NCI-H510A (cell line): Measurements from ENCODE around the gene NRXN2.
A peak's percentile ranks its signal among the peaks of the same experiment; 100 is the strongest.

Source experiments
- DNase-seq: peaks from one replicate; lab custom pipeline; 2025; lab: John Stamatoyannopoulos, UW

The NRXN2 gene

GRCh38 chr11:64698427-64698826, 24.6 kb downstream of the NRXN2 start:
- no peak for DNase-seq

DNA sequence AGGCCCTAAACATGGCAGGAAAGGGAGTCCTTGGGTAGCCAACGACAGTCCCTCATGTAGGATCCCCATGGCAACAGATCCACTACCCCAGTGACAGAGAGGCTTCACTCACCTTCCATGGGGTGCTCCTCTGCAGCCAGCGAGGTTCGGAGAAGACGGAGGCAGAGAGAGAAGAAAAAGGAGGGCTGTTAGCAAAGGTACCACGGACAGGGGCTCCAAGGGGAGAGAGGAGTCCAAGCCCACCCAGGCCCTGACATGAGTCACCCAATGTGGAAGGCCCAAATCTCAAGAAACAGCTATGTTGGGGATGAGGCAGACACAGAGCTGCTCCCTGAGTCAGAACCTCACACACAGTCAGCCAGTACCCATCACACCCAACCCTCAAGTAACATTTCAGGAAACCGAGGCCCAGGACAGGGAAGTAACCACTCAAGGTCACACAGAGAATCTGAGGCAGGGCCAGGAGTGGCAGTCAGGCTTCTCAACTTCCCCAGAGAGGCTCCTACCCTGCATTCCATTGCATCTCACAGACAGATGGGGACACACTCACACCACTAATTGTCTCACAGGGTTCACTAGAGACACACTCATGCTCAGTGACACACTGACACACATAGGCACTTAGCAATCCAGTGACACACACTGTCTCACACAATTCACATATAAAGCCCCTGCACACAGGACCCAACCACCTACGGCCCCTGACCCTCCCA, 25.2 kb downstream of the NRXN2 start:
- DNase-seq, result no peak

- no peak for DNase-seq
Measured at GRCh38 chr11:64696045-64696444, 27.0 kb downstream of the NRXN2 start.

- no peak for DNase-seq
Measured at GRCh38 chr11:64695548-64695947, 27.4 kb downstream of the NRXN2 start.

GRCh38 chr11:64694821-64695365, 28.1 kb downstream of the NRXN2 start:
- peak; percentile 14 for DNase-seq

- DNase-seq, result no peak
Measured at GRCh38 chr11:64694026-64694755, 28.8 kb downstream of the NRXN2 start.

- no peak for DNase-seq
Measured at GRCh38 chr11:64692764-64693331, 30.1 kb downstream of the NRXN2 start.

DNA sequence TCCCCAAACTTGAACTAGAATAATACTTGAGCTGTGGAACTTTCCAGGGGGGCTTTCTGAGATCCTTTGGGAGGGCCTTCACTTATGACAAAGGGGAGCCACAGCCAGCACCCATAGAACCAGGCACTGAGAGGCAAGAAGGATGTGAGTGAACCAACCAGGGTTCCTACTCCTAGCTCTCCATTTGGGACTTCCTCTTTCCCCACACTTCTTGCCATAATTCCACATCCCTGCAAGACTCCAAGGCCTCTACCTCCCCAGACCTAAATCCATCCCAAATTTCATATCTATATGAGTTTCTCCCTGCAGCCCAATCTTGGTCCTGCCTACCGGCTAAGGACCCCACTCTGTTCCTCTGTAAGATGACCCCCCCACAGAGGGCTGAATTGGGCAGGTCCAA, 31.5 kb downstream of the NRXN2 start:
- DNase-seq, result no peak

DNA sequence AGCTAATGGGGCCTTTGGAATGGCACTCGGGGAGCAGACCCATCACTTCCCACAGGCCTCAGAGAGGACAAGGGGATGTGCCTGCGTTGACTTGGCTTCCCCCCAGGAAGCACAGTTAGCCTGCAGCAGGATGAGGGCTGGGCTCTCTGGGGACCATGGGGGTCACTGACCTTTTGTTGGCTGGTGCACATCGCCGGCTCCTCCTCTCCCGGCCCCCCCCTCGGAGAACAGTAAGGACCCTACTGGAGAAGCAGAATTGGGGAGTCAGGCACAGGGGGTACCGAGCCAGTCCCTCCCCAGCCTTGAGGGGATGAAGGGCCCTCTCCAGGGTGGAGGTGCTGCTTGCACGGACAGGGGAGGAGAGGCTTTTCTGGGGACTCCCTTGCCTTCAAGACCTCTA, 32.8 kb downstream of the NRXN2 start:
- no peak for DNase-seq

- DNase-seq, result peak; percentile 56
Measured at GRCh38 chr11:64688534-64688982, 34.4 kb downstream of the NRXN2 start.

GRCh38 chr11:64687643-64688533, 35.1 kb downstream of the NRXN2 start:
- DNase-seq, result no peak

GRCh38 chr11:64687204-64687603, 35.8 kb downstream of the NRXN2 start:
- no peak for DNase-seq

DNA sequence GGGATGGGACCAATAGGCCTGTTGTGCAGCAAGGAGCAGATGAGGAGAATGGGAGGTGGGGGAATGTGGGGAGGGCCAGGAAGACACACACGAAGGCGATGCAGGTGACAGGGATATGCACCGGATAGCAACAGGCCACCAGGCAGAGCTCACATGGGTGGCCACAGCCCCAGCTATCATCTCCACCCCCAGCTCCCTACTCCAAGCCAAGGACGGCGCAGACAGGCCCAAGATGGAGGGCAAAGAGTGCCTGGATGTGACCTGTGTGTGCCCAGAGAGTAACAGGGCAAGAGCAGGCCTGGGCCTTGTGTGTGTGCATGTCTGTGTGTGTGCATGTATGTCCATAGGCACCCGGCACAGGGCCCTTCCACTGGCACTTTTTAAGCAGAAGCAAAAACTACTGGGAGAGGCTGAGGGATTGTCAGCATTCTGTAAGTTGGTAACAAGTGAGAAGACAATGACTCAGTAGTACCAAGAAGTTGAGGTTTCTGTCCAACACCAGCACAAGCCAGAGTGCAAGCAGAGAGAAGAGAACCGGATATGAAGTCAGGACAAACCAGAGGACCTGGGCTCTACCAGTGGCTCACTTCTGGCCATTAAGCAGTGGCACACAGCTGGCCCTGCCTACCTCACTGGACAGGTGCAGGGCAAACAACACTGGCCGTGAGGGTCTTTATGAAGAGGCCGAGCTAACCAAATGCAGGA, 36.4 kb downstream of the NRXN2 start:
- DNase-seq, result no peak

GRCh38 chr11:64685536-64685935, 37.5 kb downstream of the NRXN2 start:
- no peak for DNase-seq

DNA sequence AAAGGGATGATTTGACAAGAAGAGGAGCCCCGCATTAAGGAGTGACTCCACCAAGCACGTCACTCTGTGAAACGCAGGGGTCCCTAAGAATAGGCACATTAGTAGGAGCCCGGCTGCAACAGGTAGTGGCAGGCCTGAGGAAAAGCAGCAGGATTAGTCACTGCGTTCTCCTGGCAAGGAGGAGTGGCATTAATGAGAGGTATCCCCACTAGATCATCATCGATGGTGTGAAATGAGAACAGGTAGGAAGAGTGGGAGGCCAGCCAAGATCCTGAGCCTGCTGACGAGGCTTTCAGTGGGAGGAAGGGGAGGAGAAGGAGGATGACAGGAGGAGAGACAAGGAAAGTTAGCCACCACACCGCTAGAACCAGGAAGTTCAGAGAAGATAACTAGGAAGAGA, 38.6 kb downstream of the NRXN2 start:
- DNase-seq, result no peak

GRCh38 chr11:64681171-64681570, 41.8 kb downstream of the NRXN2 start:
- DNase-seq, result no peak

DNA sequence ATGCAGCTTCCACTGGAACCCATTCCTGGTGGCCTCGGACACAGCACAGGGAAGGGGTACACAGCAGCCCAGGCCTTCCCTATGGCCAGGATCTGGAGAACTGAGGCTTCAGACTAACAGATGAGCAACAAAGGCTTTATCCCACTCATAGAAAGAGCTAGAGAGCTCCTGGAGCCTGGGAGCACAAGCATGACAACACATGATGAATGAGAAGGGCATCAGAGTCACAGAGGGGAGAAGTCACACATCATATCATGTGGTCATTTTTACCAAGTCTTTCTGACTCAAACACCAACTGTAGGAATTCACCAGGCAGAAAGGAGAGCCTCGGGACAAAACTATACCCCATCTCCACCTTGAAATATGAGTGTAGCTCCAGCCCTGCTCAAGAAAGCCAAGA, 43.2 kb downstream of the NRXN2 start:
- DNase-seq, result no peak

- no peak for DNase-seq
Measured at GRCh38 chr11:64677441-64678023, 45.5 kb downstream of the NRXN2 start.

- no peak for DNase-seq
Measured at GRCh38 chr11:64676261-64676615, 46.8 kb downstream of the NRXN2 start.

DNA sequence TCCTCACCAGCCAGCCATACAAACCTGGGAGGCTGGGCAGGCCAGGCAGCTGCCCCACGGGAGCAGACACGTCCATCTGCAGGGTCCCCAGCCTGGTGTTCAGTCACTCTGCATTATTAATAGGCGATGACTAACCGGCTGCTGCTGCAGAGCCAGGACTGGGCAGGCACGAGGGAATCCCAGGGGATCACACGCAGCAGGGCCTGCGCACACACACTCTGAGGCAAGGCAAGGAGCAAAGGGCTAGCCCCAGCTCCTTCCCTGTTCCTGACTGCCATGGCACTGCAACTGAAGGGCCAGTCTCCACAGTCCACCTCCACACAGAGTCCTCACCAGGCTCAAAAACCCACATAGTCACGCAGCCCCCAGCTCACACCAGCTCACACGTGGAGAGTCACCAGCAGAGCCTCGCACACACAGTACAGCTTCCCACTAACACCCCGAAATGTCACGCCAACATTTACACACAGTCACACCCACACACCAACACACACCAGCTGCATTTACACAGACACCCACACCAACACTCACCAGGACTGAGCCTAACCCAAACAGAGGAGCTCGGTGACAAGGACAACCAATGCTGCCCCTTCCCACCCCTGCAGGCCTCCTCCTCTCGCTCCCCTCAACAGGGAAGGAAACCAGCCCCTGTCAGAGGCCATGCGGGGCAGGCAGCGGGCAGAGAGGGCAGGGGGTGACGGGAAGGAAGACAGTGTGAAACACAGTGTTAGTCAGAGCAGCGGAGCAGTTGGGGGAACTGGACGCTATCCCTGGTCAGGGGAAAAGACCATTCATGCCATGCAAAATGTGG, 47.3 kb downstream of the NRXN2 start:
- DNase-seq, result no peak
